ENCODE measurements around the gene MVK.

The MVK gene

DNA sequence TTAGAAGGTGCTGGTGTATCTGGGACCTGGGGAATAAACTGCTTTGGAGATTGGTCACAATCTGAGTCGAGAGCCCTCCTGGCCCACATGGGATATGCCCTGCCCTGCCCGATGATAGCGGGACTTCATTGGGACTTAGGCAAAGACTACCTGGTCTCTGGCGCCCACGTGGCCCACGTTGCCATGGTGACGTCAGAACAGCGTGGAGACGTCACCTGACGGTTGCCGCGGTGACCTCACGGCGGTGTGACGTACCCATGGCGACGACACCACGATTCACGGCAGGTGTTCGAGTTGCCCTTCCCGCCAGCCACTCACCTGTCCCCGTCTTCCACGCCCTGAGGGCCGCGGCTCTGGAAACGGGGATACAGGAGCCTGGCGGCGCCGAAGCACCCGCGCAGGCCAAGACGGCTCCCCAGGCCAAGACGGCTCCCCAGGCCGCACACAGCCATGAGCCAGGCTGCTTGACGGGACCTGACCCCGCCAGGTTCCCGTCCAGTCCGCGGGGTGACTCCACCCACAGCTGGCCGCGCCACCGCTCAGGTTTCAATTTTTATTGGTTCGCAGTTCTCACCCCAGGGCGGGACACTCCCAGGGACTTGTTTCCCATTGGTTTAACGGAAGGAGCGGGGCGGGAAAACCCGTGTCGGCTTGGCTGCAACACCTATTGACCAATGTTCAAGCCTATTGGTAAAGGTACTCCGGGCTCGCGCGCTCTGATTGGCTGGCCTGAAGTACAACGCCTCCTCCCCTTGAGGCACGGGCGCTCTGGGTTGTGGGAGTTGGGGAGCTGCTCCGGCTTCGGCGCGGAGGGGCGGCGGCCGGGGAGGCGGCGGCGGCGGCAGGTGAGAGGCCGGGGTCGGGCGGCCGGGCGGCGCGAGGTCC lies at the start of gene MVK, which contains the start of gene MMAB:
Gene MVK (plus strand): TSS at position 766 of the 885 bp plus-strand sequence. CDS start 1,029 bp downstream, outside the sequence.
Gene MMAB (minus strand): TSS at position 476 of the 885 bp plus-strand sequence. CDS start 24 bp downstream, at position 452.
- peak; percentile 93 to 98 for DNase-seq (ENCODE audit: extremely low read depth in 1 of 2, low read depth in 1 of 2)

GRCh38 chr12:109524466-109525278 lies 48.9 kb upstream of the MVK start:
- DNase-seq (ENCODE audit: extremely low read depth in 1 of 2, low read depth in 1 of 2) = no peak

GRCh38 chr12:109525279-109525585 lies 48.4 kb upstream of the MVK start:
- no peak for DNase-seq (ENCODE audit: extremely low read depth in 1 of 2, low read depth in 1 of 2)

GRCh38 chr12:109527489-109528123 lies 46.0 kb upstream of the MVK start:
- no peak for DNase-seq (ENCODE audit: extremely low read depth in 1 of 2, low read depth in 1 of 2)

DNA sequence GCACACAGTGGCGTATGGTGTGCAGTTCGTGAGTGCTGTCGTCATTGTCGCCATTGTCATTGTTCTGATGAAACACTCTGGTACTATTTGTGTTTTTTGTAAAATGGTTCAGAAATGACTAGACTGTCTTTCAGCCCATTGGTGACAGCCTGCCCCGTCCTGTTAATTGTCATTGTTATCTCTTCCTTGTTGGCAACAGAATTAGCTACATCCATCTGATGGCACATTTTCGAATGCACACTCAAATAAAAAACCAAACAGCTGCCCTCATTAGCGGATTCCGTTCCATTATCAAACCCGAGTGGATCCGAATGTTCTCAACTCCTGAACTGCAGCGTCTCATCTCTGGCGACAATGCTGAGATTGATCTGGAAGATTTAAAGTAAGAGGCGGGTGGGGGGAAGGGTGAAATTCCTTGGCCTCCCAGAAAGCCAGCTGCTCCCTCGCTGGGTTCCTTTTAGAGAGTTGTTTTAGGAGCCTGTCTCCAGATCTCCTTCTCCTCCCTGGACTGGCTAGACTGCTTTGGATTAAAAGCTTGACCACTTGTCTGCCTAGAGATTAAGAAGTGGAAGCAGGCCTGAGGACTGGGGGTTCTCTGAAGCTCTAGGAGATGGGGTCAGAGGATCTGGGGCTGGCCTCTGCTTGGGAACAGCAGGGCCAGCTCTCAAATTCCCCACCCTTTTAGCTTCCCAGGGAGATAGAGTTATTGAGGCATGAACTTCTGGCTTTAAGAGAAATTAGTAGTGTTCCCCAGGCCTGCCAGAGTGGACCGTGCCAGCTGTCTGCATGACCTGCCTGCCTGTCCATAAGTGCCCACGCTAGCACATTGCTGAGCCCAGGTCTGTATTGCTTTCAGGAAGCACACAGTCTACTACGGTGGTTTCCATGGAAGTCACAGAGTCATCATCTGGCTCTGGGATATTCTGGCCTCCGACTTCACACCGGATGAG lies 43.6 kb upstream of the MVK start:
- DNase-seq (ENCODE audit: extremely low read depth in 1 of 2, low read depth in 1 of 2) = no peak

- no peak for DNase-seq (ENCODE audit: extremely low read depth in 1 of 2, low read depth in 1 of 2)
Observed at GRCh38 chr12:109531411-109531810, 42.2 kb upstream of the MVK start.

- DNase-seq (ENCODE audit: extremely low read depth in 1 of 2, low read depth in 1 of 2) = no peak
Observed at GRCh38 chr12:109532721-109533486, 40.7 kb upstream of the MVK start.

- DNase-seq (ENCODE audit: extremely low read depth in 1 of 2, low read depth in 1 of 2) = no peak
Observed at GRCh38 chr12:109533487-109533740, 40.2 kb upstream of the MVK start.

GRCh38 chr12:109534456-109534855 lies 39.1 kb upstream of the MVK start:
- no peak for DNase-seq (ENCODE audit: extremely low read depth in 1 of 2, low read depth in 1 of 2)

DNA sequence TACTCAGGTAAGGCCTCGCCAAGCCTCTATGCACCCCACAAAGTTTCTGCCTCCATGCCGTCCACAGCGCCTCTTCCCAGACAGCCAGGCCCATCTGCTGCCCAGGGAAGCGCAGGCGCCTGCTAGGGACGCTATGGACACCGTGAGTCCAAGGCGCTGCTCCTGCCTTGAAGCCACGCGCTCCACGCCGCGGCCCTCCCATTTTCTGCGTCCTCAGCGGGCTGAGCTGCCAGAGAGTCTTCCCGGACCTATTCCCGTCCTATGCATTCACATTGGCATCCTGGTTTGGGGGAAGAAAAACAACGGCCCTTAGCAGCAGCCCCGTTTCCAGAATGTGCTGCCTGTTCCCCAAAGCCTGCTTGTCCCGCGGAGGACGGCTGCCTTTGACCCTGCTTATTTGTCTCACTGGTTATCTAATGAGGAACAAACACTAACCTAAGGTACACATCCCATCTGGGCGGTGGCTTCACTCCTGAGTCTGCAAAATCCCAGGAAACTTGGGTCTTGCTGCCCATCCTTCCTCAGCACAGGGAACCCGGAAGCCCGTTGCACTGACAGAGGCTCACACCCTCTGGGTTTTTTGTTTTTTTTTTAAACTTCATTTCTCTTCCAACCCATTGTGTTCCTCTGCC lies 38.2 kb upstream of the MVK start:
- no peak for DNase-seq (ENCODE audit: extremely low read depth in 1 of 2, low read depth in 1 of 2)

DNA sequence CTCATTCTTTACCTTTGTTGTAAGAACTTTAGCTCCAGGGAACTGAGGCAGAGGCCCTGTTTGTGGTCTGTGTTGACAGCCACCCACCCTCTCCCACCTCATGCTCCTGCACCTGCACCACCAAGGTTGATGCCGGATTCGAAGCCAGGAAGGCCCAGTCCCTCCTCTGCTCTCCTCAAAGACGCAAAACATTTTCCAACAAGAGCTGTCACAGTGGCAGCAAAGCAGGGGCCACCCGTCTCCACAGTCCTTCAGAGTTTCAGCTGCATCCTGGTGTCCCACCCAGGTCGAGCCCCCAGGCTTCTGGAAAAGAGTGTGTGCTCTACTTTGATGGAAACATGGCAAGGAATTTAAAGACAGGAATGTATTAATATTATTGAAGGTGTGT lies 37.7 kb upstream of the MVK start:
- DNase-seq (ENCODE audit: extremely low read depth in 1 of 2, low read depth in 1 of 2) = no peak

DNA sequence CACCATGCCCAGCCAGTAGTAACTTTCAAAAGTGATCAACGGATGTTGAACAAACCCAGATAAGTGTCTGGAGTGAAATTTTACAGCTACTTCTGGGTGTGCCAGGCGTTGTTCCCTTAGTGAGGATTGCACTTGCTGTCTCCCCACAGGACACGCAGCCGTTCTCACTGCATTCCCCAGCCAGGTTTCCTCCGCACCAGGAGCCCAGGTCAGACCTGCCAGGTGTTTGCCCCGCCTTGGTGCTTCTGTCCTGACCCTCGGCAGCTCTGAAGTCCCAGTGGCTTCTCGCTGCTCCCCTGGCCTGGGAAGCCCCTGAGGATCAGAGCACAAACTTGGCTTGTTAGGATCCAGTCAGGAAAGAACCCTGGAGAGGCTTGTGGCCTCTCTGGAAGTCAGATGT lies 36.5 kb upstream of the MVK start:
- DNase-seq (ENCODE audit: extremely low read depth in 1 of 2, low read depth in 1 of 2) = no peak

- no peak for DNase-seq (ENCODE audit: extremely low read depth in 1 of 2, low read depth in 1 of 2)
Observed at GRCh38 chr12:109538191-109538863, 35.3 kb upstream of the MVK start.

DNA sequence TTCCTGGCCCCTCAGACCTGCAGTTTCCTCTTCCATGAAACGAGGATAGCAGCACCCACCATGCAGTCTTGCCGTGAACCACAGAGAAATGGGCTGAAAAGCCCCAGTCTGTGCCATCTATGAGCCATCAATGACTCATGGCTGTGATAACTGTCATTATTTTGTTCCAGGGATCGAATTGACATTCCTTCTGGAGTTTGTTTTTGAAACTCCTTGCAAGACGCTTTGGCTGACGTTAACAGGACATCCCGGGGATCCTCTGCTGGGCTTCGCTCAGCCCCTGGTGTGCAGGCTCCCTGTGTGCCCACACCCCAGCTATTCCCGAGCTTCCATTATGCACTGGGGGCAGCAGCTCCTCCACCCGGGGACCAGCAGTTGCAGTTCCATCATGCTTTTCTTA lies 34.1 kb upstream of the MVK start:
- DNase-seq (ENCODE audit: extremely low read depth in 1 of 2, low read depth in 1 of 2) = no peak

DNA sequence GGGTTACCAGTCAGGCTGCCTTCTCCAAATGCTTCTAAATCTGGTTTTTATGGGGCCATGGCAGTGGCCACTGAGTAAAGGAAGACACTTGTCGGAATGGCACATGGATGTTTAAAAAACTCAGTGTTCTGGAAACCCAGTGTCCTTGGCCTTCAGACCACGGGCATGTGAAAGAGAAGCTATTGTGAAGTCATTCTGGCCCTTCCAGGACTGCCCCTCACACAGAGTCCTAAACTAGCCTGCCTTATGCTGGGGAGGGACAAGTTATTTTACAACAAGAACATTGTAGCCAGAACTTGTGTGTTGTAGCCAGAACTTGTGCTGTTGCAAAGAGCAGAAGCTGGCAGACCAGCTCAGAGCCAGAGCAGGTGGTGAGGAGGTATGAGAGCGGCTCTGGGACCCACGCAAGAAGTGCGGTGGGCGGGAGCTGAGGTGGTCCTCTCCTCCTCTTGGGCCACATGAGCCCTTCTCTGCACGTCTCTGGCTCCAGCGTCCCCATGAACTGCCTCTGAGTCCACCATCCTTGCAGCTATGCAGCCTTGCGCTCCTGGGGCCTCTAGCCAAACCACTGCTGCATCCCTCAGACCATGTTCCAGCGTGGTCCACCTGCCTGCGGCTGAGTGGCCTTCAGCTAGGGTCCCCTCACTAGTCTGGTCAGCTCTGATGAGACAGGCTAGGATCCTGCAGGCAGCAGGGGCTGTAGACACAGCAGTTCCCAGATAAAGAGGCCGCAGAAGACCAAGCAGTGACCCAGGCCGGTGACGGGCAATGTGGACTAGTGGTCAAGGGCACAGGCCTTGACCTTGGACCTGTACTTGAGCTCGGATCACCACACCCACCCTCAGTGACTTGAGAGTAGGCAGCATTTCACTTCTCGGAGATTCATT lies 32.8 kb upstream of the MVK start:
- DNase-seq (ENCODE audit: extremely low read depth in 1 of 2, low read depth in 1 of 2) = no peak

GRCh38 chr12:109541413-109541726 lies 32.2 kb upstream of the MVK start:
- DNase-seq (ENCODE audit: extremely low read depth in 1 of 2, low read depth in 1 of 2) = no peak

DNA sequence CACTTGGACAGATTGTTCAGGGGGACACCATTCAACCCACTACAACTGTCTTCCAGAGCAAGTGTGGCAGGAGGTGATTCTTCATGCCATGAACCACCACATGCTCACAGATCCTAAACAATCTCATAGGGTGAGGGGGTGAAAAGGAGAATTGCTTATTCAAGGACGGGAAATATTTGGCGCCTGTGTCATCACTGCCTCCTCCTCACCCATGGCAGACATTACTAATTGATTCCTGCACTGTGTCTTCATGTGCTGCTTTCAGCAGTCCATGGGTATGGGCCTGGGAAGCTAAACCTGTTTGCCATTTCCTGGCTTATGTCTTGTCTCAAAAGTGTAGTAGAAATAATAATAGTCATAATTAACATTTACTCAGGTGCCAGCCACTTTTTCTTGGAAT lies 31.6 kb upstream of the MVK start:
- DNase-seq (ENCODE audit: extremely low read depth in 1 of 2, low read depth in 1 of 2) = no peak

DNA sequence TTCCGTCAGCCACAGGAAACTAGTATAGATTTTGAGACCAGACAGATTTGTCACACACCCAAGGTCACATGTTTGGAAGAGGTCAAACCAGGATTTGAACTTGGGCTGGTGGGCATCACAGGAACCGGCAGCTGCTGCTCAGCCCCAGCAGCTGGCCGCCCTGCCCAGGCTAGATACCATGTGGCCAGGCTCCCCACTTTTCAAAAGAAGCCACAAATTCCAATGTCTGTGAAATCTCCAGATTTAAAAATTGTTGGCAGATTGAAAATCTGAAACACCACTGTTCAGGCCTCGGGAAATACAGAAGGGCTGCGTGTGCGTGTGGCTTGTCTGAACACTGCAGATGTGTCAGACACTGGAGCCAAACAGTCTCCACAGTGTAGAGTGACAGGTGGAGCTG lies 30.7 kb upstream of the MVK start:
- DNase-seq (ENCODE audit: extremely low read depth in 1 of 2, low read depth in 1 of 2) = no peak
